Left cardiac atrium (tissue), 2 donors: ENCODE results near the gene TREM2. TPM values are rescaled to one million over a fixed set of nuclear protein-coding genes. Genes with fewer than 3 reads are reported as not detected.

Experiments
- total RNA-seq, 2 donors: library from RNA; stranded (reverse); fragmentation: NEBNext Ultra II Directional; extraction: Animal tissue kit (Norgen Biotek cat#: 25700); gene quantifications; one replicate each; pipeline ENCODE4 v1.2.1, GENCODE V29; 2021
- donor health status: DM: no; HTN: yes; CAD: no; lungs with severe emphysema.
- donor health status: DM: yes; HTN: yes; CAD: no.

Gene TREM2
- total RNA-seq, 2 donors from 2014 or later: 1.1 to 3.1 TPM

Other genes with a start within 250 kb of the TREM2 start
- under 1 TPM; 0.27 to 0.86 TPM for gene UNC5CL, start 123.9 kb downstream of the TREM2 start, total RNA-seq
- gene TSPO2, start 120.6 kb downstream of the TREM2 start, total RNA-seq: not detected
- gene APOBEC2, start 109.9 kb downstream of the TREM2 start, total RNA-seq: 100 to 1,000 TPM in 1 of 2 donors, 10 to 100 TPM in 1; 42.1 to 103 TPM
- 10 to 100 TPM; 13.9 to 16.3 TPM for gene OARD1, start 90.8 kb downstream of the TREM2 start, total RNA-seq
- gene NFYA, start 90.1 kb downstream of the TREM2 start, total RNA-seq: 10 to 100 TPM; 11.5 to 11.8 TPM
- not detected for gene TREML1, start 8.8 kb downstream of the TREM2 start, total RNA-seq
- under 1 TPM; 0.13 to 0.15 TPM for gene TREML2, start 38.0 kb upstream of the TREM2 start, total RNA-seq
- not detected for gene TREML4, start 65.2 kb upstream of the TREM2 start, total RNA-seq
- 1 to 10 TPM; 1.7 to 3.0 TPM for gene TREM1, start 123.6 kb upstream of the TREM2 start, total RNA-seq
- gene NCR2, start 172.5 kb upstream of the TREM2 start, total RNA-seq: not detected